IMR-90 (cell line): ENCODE results near the gene SERP2.

ENCODE experiments used
- MXI1 ChIP-seq: IDR thresholded peaks from 2 replicates; pipeline ENCODE4 v1.6.1; 2012; ENCODE audit warnings: low read depth, mild to moderate bottlenecking, low read length, moderate library complexity, borderline replicate concordance
- POLR2A ChIP-seq: IDR thresholded peaks from 2 replicates; pipeline ENCODE4 v1.6.1; 2012; ENCODE audit warnings: mild to moderate bottlenecking, low read depth, low read length
- TF ChIP-seq, protein P1 (sequence below): conservative IDR thresholded peaks from 2 replicates; pipeline ENCODE4 v1.5.1; 2012; ENCODE audit warnings: mild to moderate bottlenecking, low read depth, low read length, improper control_type of control experiment

DNA sequence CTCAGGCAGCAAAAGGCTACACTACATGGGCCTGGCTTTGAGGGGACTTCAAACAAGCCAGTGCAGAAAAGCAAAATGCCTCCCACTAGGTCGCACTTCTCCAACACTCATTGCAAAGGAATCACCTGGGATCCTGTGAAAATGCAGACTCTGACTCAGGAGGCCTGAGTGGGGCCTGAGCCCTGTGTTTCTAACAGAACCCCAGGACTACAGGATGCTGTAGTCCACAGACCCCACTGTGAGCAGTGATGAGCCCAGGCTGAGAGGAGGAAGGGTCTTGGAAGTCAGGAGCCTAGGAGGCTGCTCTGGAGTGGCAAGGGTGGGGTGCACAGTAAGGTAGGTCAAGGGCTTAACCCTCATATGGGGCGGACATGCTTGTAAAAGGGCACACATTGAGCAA lies 46.7 kb upstream of the SERP2 start:
- TF ChIP-seq, protein P1, sequence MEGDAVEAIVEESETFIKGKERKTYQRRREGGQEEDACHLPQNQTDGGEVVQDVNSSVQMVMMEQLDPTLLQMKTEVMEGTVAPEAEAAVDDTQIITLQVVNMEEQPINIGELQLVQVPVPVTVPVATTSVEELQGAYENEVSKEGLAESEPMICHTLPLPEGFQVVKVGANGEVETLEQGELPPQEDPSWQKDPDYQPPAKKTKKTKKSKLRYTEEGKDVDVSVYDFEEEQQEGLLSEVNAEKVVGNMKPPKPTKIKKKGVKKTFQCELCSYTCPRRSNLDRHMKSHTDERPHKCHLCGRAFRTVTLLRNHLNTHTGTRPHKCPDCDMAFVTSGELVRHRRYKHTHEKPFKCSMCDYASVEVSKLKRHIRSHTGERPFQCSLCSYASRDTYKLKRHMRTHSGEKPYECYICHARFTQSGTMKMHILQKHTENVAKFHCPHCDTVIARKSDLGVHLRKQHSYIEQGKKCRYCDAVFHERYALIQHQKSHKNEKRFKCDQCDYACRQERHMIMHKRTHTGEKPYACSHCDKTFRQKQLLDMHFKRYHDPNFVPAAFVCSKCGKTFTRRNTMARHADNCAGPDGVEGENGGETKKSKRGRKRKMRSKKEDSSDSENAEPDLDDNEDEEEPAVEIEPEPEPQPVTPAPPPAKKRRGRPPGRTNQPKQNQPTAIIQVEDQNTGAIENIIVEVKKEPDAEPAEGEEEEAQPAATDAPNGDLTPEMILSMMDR = no peak
- TF ChIP-seq POLR2A (no peak), MXI1 (no peak)
